ENCODE measurements around the gene RGS14.

DNA sequence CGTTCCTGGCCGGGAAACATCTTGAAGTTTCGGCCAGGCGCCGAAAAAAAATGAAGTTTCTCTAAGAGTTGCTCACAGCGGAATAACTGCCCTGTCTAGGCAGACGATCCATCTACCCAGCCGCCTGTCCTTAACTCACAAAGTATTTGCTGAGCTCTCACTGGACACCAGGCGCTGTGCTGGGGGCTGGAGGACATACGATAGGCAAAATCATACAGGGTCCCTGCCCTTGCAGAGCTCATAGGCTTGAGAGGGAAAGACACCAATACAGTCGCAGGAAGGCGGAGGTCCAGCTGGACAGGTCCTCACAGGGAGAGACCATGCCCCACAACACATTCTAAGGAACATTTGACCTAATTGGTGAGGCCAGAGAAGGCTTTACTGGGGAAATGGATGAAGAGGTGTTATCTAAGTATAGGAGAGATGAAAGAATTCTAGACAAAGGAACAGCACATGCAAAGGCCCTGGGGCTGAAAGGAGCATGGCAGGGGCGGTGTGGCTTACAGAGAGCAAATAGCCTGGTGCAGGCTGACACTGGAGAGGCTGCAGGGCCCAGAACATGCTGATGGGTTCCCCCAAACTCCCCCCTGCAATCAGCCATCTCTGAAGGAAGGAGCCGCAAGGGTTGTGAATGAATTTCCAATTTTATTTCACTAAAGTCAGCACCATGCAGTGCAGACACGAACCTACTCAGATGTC is 44.0 kb upstream of the RGS14 start:
- TF ChIP-seq, protein P1, sequence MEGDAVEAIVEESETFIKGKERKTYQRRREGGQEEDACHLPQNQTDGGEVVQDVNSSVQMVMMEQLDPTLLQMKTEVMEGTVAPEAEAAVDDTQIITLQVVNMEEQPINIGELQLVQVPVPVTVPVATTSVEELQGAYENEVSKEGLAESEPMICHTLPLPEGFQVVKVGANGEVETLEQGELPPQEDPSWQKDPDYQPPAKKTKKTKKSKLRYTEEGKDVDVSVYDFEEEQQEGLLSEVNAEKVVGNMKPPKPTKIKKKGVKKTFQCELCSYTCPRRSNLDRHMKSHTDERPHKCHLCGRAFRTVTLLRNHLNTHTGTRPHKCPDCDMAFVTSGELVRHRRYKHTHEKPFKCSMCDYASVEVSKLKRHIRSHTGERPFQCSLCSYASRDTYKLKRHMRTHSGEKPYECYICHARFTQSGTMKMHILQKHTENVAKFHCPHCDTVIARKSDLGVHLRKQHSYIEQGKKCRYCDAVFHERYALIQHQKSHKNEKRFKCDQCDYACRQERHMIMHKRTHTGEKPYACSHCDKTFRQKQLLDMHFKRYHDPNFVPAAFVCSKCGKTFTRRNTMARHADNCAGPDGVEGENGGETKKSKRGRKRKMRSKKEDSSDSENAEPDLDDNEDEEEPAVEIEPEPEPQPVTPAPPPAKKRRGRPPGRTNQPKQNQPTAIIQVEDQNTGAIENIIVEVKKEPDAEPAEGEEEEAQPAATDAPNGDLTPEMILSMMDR (conservative IDR thresholded peaks at IDR 0.05) = no peak
- TF ChIP-seq EZH2 (IDR thresholded peaks at IDR 0.05; ENCODE audit: low read depth) = no peak

All from PC-9 (cell line).